T-helper 17 cell (primary cell): ENCODE results near the gene TBC1D8B. TPM values are rescaled to one million over a fixed set of nuclear protein-coding genes. Genes with fewer than 3 reads are reported as not detected.

ENCODE experiments used
- ATAC-seq: fragments of 150-1000 bp; cut with Tn5 transposase; 2 replicates; pipeline ENCODE4 v1.10.0; 2021; ENCODE audit warnings: mild to moderate bottlenecking, moderate library complexity
- DNase-seq, 3 donors: peaks; one replicate each; pipeline versions ENCODE4 v3.0.0 to v3.0.0-alpha.2; 2020 to 2021
- H3K9me3 ChIP-seq: one replicate; pipeline ENCODE4 v1.7.0; 2013; ENCODE audit warnings: low read length, mild to moderate bottlenecking; ENCODE audit not compliant: control insufficient read depth, poor library complexity, severe bottlenecking
- H3K27ac Mint-ChIP-seq: one replicate; pipeline ENCODE4 v1.8.0; 2022; ENCODE audit warnings: mild to moderate bottlenecking, moderate library complexity, mixed read lengths
- H3K27me3 Mint-ChIP-seq: one replicate; pipeline ENCODE4 v1.8.0; 2022; ENCODE audit warnings: mixed read lengths
- H3K36me3 Mint-ChIP-seq: one replicate; pipeline ENCODE4 v1.8.0; 2022; ENCODE audit warnings: low read depth, mixed read lengths
- H3K4me1 Mint-ChIP-seq: one replicate; pipeline ENCODE4 v1.8.0; 2022; ENCODE audit warnings: mild to moderate bottlenecking, mixed read lengths
- H3K4me3 Mint-ChIP-seq: one replicate; pipeline ENCODE4 v1.8.0; 2022; ENCODE audit warnings: mild to moderate bottlenecking, moderate library complexity, mixed read lengths
- total RNA-seq, 4 donors: library from RNA in 2 of 4; stranded (reverse) in 2 of 4; gene quantifications; one replicate each; pipeline ENCODE4 v1.2.3 and lab custom pipeline; 2022 to 2026

Gene TBC1D8B
- total RNA-seq, 2 donors from 2014 or later: 0.65 to 1.8 TPM

DNA sequence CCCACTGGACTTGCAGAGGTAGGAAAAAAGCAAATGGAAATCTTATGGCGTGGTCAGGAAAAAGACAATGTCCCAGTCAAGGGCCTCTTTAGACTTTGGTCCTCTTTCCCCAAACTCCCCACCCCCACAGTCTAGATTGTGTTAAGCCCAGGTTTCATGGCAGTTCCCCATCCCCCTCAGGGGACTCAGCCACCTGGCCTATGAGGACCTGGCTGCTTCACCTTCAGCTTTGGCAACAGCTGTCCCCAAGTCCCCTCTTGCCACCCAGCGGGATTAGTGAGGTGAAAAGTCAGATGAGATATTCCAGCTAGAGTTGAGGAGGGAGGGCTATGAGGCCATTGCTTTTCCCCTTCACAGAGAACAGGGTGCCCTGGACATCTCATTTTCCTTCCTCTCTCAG, 100.2 kb downstream of the TBC1D8B start:
- Mint-ChIP-seq H3K4me3 (no peak overlapping the region), H3K4me1 (no peaks in the 10 kb centered on the region), H3K27me3 (no peaks in the 10 kb centered on the region), H3K27ac (no peak overlapping the region), H3K36me3 (no peaks in the 10 kb centered on the region)
- no peaks in the 10 kb centered on the region for H3K9me3 ChIP-seq
- no peak for ATAC-seq
- DNase-seq: no peak

DNA sequence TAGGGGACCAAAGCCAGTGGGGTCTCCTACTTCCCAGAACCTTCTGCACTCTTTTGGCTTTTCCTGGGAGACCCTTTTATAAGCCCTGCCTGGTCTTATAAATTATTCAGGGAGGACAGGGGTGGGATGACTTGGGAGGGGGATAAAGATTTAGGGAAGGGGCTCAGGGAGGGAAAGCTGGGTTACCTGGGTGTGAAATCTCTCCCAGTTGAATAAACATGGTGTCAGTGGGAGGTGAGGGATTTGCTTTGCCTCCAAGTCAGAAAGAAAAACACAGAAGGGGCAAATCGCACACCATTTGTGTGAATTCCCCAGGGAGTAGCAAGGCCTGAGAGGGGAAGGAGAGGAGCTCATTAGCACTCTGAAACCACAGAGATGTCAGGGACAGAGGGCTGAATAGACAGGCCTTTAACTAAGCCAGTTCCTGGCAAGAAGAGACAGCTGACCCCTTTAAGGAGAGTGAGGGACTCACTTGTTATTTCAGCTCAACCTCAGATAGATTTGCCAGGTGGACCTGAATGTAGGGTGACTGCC, 100.9 kb downstream of the TBC1D8B start, which contains the start of gene RIPPLY1:
Gene RIPPLY1, minus strand, starts transcription at position 51 of the 534 bp plus-strand sequence. CDS start 54 bp downstream, outside the sequence.
- no peak within 1 kb of the TSS for H3K4me3 Mint-ChIP-seq
- H3K27ac Mint-ChIP-seq: no peak within 1 kb of the TSS
- no peaks in the 10 kb centered on the region for H3K9me3 ChIP-seq
- no peaks in the 10 kb centered on the region for H3K27me3 Mint-ChIP-seq
- DNase-seq (no peak), ATAC-seq (no peak)
- H3K4me1 Mint-ChIP-seq: no peaks in the 10 kb centered on the region
- no peaks in the 10 kb centered on the region for H3K36me3 Mint-ChIP-seq

DNA sequence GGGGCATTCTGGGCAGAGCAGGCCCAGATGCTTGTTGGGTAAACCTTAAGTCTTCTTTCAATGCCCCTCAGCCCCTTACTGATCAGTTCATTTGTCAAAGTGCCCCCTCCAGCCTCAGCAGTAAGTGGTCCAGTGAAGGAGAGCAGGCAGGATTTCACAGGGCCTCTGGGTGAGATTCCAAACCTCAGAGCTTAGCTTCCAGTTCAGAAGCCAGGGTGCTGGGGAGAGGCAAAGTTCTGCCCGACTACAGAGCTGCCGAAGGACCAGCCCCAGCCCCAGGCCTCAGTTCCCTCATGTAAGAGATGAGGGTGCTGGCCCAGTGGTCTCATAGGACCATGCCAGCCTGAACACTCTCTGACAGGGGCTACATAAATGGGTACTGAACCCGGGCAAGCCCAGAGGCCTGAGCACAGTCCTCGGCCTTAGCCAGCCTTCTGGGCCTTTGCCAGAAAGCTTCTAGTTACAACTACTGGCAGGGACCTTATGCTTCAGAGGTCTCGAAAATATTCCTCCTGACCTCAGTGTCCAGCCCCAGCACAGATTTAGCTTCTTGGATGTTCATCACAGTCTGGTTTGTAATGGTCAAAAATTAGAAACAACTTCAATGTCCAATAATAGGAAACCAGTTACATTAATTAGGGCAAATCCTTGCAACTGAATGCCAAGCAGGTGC, 101.5 kb downstream of the TBC1D8B start:
- no peaks in the 10 kb centered on the region for H3K27me3 Mint-ChIP-seq
- ATAC-seq: no peak
- no peak overlapping the region for H3K4me3 Mint-ChIP-seq

DNA sequence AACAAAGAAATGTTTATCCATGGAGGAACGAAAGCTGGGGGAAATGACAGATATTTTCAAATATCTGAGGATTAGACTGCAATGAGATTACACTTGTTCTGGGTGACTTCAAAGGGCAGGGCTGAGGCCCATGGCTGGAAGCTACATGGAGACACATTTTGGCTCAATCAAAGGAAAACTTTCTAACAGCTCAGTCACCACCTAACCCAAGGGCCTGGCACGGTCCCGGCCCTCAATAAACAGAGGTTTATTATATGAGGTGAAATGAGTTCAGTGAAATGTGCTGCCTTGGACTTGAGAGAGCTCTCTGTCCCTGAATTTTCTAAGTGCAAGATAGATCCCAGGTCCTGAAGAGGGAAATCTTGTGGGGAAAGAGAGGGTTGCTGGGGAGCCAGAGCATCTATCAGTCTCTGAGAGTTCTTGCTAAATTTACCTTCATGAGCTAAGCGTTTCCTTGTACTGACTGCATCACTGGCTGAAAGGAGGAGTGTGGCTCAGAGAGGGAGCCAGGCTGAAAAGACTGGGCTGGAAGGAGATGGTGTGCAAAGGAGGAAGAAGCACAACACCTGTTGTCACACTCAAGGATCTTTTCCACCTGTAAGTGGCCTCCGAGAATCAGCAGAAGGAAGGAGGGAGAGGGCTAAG, 102.7 kb downstream of the TBC1D8B start:
- Mint-ChIP-seq H3K27me3 (no peaks in the 10 kb centered on the region), H3K36me3 (no peaks in the 10 kb centered on the region), H3K4me1 (no peaks in the 10 kb centered on the region), H3K27ac (no peak overlapping the region), H3K4me3 (no peak overlapping the region)
- no peaks in the 10 kb centered on the region for H3K9me3 ChIP-seq
- ATAC-seq (no peak), DNase-seq (no peak)

More for the DNA sequence above, 101.5 kb downstream of the TBC1D8B start:
- no peak overlapping the region for H3K27ac Mint-ChIP-seq
- DNase-seq: no peak
- no peaks in the 10 kb centered on the region for H3K4me1 Mint-ChIP-seq
- no peaks in the 10 kb centered on the region for H3K9me3 ChIP-seq
- no peaks in the 10 kb centered on the region for H3K36me3 Mint-ChIP-seq

- H3K27me3 Mint-ChIP-seq: no peaks in the 10 kb centered on the region
- DNase-seq (no peak), ATAC-seq (no peak)
- H3K4me1 Mint-ChIP-seq: no peaks in the 10 kb centered on the region
- H3K36me3 Mint-ChIP-seq: no peaks in the 10 kb centered on the region
- H3K27ac Mint-ChIP-seq: no peak overlapping the region
- no peaks in the 10 kb centered on the region for H3K9me3 ChIP-seq
- no peak overlapping the region for H3K4me3 Mint-ChIP-seq
Observed at GRCh38 chrX:106906361-106906760, 103.9 kb downstream of the TBC1D8B start.

DNA sequence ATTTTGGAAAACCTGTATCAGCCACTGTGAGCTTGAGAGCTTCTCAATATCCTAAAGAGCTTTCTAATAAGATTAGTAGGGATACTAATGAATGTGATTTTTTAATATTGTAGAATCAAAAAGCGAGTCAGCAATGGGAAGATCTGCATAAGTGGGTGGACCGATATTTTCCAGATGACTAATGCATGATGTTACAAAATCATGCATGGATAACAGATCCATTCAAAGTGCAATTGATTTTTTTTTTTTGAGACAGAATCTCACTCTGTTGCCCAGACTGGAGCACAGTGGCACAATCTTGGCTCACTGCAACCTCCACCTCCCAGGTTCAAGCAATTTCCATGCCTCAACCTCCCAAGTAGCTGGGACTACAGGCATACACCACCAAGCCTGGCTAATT, 110.4 kb downstream of the TBC1D8B start:
- no peak for ATAC-seq
- H3K27me3 Mint-ChIP-seq: no peaks in the 10 kb centered on the region
- H3K4me1 Mint-ChIP-seq: peaks cover 14% of the 10 kb centered on the region
- no peak for DNase-seq
- H3K27ac Mint-ChIP-seq: no peak overlapping the region
- no peaks in the 10 kb centered on the region for H3K9me3 ChIP-seq
- peaks cover 3% of the 10 kb centered on the region for H3K36me3 Mint-ChIP-seq
- no peak overlapping the region for H3K4me3 Mint-ChIP-seq

DNA sequence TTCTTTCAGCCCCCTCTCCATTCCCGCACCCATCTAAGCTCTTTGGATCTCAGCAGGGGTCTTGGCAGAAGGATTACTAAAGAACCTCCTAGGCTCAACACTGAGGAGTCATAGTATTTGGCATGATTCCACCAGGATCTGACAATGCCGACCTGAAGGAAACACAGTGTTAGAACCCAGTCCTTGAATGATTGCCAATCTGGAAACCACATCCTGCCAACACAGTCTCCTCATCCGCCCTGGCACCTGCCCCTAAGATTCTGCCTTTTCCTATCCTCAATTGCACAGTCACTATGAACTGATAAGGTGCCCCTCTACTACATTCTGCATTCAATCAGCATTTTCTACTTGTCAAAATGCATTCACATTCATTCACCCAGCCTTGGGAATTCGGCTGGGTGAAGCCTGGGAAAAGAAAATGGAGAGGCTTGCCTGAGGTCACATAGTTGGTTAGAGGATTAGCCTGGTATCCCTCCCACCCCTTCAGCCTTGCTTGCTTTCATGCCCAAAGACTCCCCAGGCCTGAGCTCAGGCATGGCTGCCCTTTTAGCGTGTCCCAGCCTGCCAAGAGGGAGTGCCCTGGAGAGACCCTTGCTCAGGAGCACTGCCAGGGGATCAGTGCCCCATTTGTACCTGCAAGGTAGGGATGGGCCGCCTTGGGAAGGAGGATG, 115.5 kb downstream of the TBC1D8B start:
- peak overlapping the region; percentile 73 for H3K4me3 Mint-ChIP-seq
- H3K27ac Mint-ChIP-seq: peak overlapping the region; percentile 78
- DNase-seq (no peak), ATAC-seq (peak; percentile 66)
- H3K9me3 ChIP-seq: no peaks in the 10 kb centered on the region
- no peaks in the 10 kb centered on the region for H3K27me3 Mint-ChIP-seq
- peaks cover 19% of the 10 kb centered on the region for H3K4me1 Mint-ChIP-seq
- peaks cover 3% of the 10 kb centered on the region for H3K36me3 Mint-ChIP-seq

DNA sequence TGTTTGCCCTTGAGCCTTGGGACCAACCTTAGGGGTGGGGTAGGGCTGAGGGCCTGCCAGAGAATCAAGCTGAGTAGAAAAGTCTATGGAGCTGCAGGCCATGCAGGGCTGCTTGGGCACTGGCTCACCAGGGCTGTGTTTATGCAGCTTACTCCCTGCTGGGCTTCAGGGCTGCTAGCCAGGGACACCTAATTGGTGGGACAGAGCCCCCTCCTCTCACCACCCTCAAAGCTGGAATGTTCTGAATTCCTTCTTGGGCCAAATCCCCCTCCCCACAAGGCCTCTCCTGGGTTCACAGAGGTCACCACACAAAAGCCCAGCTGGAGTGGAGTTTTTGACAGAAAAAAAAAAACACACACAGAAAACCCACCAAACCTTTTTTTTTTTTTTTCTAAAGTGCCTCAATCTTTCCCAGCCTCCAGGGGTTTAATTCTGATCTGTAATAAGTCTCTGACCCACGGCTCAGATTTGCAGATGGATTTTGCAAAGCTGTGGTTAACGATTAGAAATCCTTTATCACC, 117.5 kb downstream of the TBC1D8B start, which contains the start of gene CLDN2:
Gene CLDN2, plus strand, starts transcription at position 471 of the 521 bp plus-strand sequence. CDS start 7,827 bp downstream, outside the sequence.
- ATAC-seq: no peak
- H3K27ac Mint-ChIP-seq: no peak within 1 kb of the TSS
- no peaks in the 10 kb centered on the region for H3K27me3 Mint-ChIP-seq
- no peak within 1 kb of the TSS for H3K4me3 Mint-ChIP-seq
- H3K36me3 Mint-ChIP-seq: peaks cover 3% of the 10 kb centered on the region
- DNase-seq: no peak
- H3K4me1 Mint-ChIP-seq: peaks cover 19% of the 10 kb centered on the region
- no peaks in the 10 kb centered on the region for H3K9me3 ChIP-seq

DNA sequence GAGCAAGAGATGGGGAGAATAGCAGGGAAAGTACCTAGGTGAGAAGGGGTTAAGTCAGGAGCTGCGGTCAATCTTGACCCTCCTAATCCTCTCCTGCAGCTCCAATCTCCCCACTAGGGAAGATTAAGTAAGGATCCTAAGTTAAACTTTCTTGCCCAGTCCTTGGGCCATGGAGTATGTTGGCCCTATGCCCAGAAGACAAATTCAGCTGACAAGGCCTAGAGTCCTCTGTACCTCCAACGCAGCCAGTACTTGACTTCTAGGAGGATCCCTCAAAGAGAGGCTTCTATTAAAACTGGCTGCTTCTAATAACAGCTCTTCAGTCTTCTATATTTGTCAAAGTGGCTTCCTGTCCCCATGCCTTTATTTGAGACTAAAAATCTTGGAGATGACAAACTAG, 119.2 kb downstream of the TBC1D8B start:
- Mint-ChIP-seq H3K27ac (no peak overlapping the region), H3K36me3 (no peaks in the 10 kb centered on the region), H3K4me1 (peaks cover 13% of the 10 kb centered on the region), H3K4me3 (no peak overlapping the region), H3K27me3 (no peaks in the 10 kb centered on the region)
- H3K9me3 ChIP-seq: no peaks in the 10 kb centered on the region
- ATAC-seq: no peak
- DNase-seq: no peak

Other genes starting within 250 kb of the TBC1D8B start
- gene RADX, start 190.7 kb upstream of the TBC1D8B start, total RNA-seq: 10 to 100 TPM; 13.2 to 30.3 TPM
- gene RNF128, start 76.0 kb upstream of the TBC1D8B start, total RNA-seq: not detected
- gene RIPPLY1, start 100.7 kb downstream of the TBC1D8B start, total RNA-seq: not detected
- gene CLDN2, start 117.7 kb downstream of the TBC1D8B start, total RNA-seq: not detected
- 1 to 10 TPM; 7.6 to 8.2 TPM for gene MORC4, start 197.5 kb downstream of the TBC1D8B start, total RNA-seq